ENCODE data around the gene SSBP2.

SSBP2 gene

DNA sequence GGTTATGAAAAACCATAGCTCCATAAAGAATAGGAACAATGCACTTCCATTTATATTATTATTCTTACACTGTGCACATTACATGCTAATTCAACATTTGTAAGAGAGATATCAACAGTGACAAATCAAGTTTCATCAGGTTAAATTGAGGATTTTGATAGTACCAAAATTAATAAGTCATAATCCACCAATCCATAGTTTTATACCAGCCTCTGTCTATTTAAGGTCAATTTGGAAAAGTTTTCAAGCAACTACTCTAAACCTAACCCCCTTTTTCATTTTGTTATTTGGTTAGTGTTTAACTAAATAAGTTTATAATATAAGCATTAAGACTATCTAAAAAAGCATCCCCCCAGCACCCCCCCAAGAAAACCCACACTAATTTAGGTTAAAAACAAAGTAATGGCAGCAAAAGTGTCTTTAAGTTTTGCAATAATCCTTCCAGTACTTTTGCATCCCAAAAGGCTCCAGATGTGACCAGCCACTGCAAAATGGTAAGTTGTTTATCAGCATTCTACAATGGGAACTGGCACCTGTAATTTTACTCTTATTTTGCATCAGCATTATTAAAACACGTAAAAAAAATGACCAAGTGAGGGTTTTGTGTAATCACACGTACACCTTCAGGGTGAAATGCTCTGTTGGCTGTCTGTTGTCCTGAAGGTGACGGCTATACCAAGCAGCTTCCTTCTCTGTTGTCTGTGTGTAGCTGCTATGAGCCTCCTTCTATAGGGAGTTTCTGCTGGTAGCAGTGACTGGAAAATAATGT is 36.8 kb upstream of the SSBP2 start:
- no peak for DNase-seq (ENCODE audit: low read depth)
- TF ChIP-seq, protein P1, sequence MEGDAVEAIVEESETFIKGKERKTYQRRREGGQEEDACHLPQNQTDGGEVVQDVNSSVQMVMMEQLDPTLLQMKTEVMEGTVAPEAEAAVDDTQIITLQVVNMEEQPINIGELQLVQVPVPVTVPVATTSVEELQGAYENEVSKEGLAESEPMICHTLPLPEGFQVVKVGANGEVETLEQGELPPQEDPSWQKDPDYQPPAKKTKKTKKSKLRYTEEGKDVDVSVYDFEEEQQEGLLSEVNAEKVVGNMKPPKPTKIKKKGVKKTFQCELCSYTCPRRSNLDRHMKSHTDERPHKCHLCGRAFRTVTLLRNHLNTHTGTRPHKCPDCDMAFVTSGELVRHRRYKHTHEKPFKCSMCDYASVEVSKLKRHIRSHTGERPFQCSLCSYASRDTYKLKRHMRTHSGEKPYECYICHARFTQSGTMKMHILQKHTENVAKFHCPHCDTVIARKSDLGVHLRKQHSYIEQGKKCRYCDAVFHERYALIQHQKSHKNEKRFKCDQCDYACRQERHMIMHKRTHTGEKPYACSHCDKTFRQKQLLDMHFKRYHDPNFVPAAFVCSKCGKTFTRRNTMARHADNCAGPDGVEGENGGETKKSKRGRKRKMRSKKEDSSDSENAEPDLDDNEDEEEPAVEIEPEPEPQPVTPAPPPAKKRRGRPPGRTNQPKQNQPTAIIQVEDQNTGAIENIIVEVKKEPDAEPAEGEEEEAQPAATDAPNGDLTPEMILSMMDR (IDR thresholded peaks at IDR 0.05; ENCODE audit: low read depth, low read length, missing control alignments), result no peak
- H3K4me3 ChIP-seq (ENCODE audit: low read depth, low read length), result no peak overlapping the region

DNA sequence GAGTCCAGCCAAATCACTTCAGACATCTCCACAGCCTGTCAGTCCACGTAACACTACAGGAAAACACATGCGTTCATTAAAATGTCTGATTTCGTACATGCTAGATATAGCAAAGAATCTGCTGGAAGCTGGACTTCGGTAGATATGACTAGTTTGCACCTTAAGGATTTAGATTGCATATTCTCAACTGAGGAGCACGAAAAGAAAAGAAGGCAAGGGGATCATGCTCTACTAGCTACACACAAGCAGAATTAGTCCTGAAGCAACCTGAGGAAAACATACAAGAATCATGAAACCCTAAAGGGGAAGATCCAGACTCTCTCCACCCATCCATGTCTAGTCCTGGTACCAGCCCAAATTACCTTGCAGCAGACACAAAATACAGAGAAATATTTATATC is 36.1 kb upstream of the SSBP2 start:
- TF ChIP-seq, protein P1 (IDR thresholded peaks at IDR 0.05; ENCODE audit: low read depth, low read length, missing control alignments), result no peak
- DNase-seq (ENCODE audit: low read depth), result no peak

DNA sequence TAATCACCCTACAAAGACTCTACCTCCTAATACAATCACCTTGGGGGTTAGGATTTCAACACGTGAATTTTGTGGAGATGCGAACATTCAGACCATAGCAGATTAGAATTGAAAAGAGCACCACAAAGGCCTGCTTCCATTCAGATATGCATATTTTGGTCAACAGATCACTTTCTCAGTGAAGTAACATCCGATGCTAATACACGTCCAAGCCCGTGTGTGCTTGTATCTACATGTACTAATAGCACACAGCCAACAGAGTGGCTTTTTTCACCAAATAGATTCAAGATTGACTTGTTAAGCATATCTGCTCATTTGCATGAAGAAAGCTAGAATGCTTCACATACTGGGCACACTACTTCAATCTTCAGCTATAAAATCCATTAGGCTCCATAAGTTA is 35.6 kb upstream of the SSBP2 start:
- no peak for DNase-seq (ENCODE audit: low read depth)
- no peak overlapping the region for H3K4me3 ChIP-seq (ENCODE audit: low read depth, low read length)
- TF ChIP-seq, protein P1 (IDR thresholded peaks at IDR 0.05; ENCODE audit: low read depth, low read length, missing control alignments), result no peak

More for the DNA sequence above, 36.1 kb upstream of the SSBP2 start:
- no peak overlapping the region for H3K4me3 ChIP-seq (ENCODE audit: low read depth, low read length)

DNA sequence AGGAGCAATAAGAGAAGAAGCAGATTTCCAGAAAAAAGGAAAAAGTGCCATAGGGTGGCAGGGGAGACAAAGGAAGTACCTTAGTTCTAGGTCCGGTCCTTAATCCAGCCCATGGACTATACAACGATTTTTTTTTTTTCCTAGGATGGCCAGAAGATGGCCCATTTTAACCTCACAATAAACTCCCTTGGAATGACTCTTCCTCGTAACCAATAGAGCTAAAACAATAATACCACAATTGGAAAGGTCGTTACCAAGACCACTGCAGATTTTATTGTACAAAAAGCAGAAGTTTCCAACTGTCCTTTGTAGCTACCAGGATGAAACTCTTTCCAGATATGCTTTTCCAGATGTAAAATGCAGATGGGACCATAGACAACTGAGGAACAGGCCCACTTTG is 34.4 kb upstream of the SSBP2 start:
- H3K4me3 ChIP-seq (ENCODE audit: low read depth, low read length), result no peak overlapping the region
- TF ChIP-seq, protein P1 (IDR thresholded peaks at IDR 0.05; ENCODE audit: low read depth, low read length, missing control alignments), result no peak
- DNase-seq (ENCODE audit: low read depth), result no peak

DNA sequence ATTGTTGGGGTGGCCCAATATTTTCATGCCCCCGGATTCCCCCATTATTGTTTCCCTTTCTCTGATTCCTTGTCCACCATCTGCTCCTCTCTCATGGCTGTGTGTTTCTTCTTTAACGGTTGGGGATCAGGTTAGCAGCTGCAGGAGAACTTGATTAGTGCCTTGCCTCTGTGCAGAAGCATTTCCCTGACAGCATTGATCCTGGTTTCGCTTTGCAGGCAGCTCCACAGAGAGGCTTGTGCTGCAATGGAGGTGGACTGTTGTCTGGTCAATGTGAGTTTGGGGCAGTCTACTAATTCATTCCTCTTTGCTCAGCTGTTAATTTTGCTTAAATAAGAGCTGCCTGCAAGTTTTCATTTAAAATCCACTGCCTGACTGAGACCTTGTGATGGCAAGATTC is 32.5 kb upstream of the SSBP2 start:
- TF ChIP-seq, protein P1 (IDR thresholded peaks at IDR 0.05; ENCODE audit: low read depth, low read length, missing control alignments), result no peak
- no peak overlapping the region for H3K4me3 ChIP-seq (ENCODE audit: low read depth, low read length)
- DNase-seq (ENCODE audit: low read depth), result no peak

DNA sequence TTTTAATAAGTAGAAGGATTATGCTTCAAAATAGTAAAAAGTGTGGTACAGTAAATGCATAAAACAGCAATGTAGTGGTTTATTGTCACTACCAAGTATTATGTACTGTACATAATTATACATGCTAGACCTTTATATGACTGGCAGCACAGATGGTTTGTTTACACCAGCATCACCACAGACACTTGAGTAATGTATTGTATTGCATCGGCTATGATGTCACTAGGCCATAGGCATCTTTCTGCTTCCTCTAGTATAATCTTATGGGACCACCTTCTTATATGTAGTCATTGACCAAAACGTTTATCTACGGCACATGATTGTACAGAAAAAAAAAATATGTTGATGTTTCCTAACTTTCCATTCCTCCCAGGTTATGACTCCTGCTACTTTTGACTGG is 31.9 kb upstream of the SSBP2 start:
- no peak for DNase-seq (ENCODE audit: low read depth)
- TF ChIP-seq, protein P1 (IDR thresholded peaks at IDR 0.05; ENCODE audit: low read depth, low read length, missing control alignments), result no peak
- no peak overlapping the region for H3K4me3 ChIP-seq (ENCODE audit: low read depth, low read length)

DNA sequence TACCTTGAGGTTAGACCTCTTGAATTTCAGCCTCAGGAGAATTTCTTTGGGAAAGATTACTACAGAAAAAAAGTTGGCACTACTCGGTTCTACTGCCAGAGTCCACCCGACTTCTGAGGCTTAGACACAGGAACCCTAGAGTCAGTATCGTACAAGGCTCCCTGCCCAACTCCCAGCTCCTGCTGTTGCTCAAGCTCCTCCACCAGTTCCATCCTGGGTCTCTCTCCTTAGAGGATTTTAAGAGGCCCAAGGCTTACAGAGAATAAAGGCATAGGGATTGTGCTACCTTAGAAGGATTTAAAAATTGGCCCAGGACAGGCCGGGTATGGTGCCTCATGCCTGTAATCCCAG is 29.0 kb upstream of the SSBP2 start:
- no peak overlapping the region for H3K4me3 ChIP-seq (ENCODE audit: low read depth, low read length)
- TF ChIP-seq, protein P1 (IDR thresholded peaks at IDR 0.05; ENCODE audit: low read depth, low read length, missing control alignments), result no peak
- DNase-seq (ENCODE audit: low read depth), result no peak

Data from GM12864 (cell line).